GM20431 (cell line): ENCODE data around the gene BABAM2.

Experiments used
- in situ Hi-C: fragments of 300-500 bp; cut with MseI, MboI; formaldehyde crosslinking; loops from one replicate; pipeline ENCODE4 v1.15.0; 2020; ENCODE audit warnings: low sequenced_read_pairs; ENCODE audit not compliant: unreplicated experiment

BABAM2 gene

GRCh38 chr2:27906074-27906473 lies 15.5 kb downstream of the BABAM2 start:
- in situ Hi-C loops: no loop called here

GRCh38 chr2:27907547-27907946 lies 17.0 kb downstream of the BABAM2 start:
- in situ Hi-C loops: no loop called here

- in situ Hi-C loops: no loop called here
Observed at GRCh38 chr2:27909901-27910300, 19.4 kb downstream of the BABAM2 start.

- in situ Hi-C loops: no loop called here
Observed at GRCh38 chr2:27911458-27912210, 21.1 kb downstream of the BABAM2 start.

- in situ Hi-C loops: no loop called here
Observed at GRCh38 chr2:27912512-27912911, 22.0 kb downstream of the BABAM2 start.

GRCh38 chr2:27914041-27914804 lies 23.7 kb downstream of the BABAM2 start:
- in situ Hi-C loops: no loop called here

- in situ Hi-C loops: no loop called here
Observed at GRCh38 chr2:27914805-27915175, 24.3 kb downstream of the BABAM2 start.

GRCh38 chr2:27915191-27915590 lies 24.7 kb downstream of the BABAM2 start:
- in situ Hi-C loops: no loop called here

- in situ Hi-C loops: no loop called here
Observed at GRCh38 chr2:27915874-27916273, 25.3 kb downstream of the BABAM2 start.

GRCh38 chr2:27916293-27916995 lies 25.9 kb downstream of the BABAM2 start:
- in situ Hi-C loops: no loop called here

GRCh38 chr2:27920148-27920885 lies 29.8 kb downstream of the BABAM2 start:
- in situ Hi-C loops: no loop called here

- in situ Hi-C loops: no loop called here
Observed at GRCh38 chr2:27921424-27921823, 30.9 kb downstream of the BABAM2 start.

GRCh38 chr2:27921880-27922547 lies 31.5 kb downstream of the BABAM2 start:
- in situ Hi-C loops: no loop called here

- in situ Hi-C loops: no loop called here
Observed at GRCh38 chr2:27922842-27923241, 32.3 kb downstream of the BABAM2 start.

- in situ Hi-C loops: no loop called here
Observed at GRCh38 chr2:27925766-27926472, 35.4 kb downstream of the BABAM2 start.

GRCh38 chr2:27929916-27930486 lies 39.5 kb downstream of the BABAM2 start:
- in situ Hi-C loops: no loop called here

- in situ Hi-C loops: no loop called here
Observed at GRCh38 chr2:27931361-27931950, 40.9 kb downstream of the BABAM2 start.

- in situ Hi-C loops: no loop called here
Observed at GRCh38 chr2:27932396-27932795, 41.9 kb downstream of the BABAM2 start.
